ES-I3 (cell line): ENCODE results near the gene C10orf95.

Experiments used
- H3K36me3 ChIP-seq: 2 replicates; pipeline ENCODE4 v1.6.1; 2013; ENCODE audit warnings: mild to moderate bottlenecking, low read length, control low read depth, moderate library complexity; ENCODE audit not compliant: insufficient read depth
- H3K4me1 ChIP-seq: 2 replicates; pipeline ENCODE4 v1.6.1; 2013; ENCODE audit warnings: mild to moderate bottlenecking, control low read depth, low read length; ENCODE audit not compliant: insufficient read depth
- H3K9ac ChIP-seq: 2 replicates; pipeline ENCODE4 v1.6.1; 2013; ENCODE audit warnings: low read depth, mild to moderate bottlenecking, low read length, moderate library complexity
- H3K9me3 ChIP-seq: 2 replicates; pipeline ENCODE4 v1.6.1; 2013; ENCODE audit warnings: mild to moderate bottlenecking, low read length, moderate library complexity; ENCODE audit not compliant: control insufficient read depth, insufficient read depth

Gene C10orf95

DNA sequence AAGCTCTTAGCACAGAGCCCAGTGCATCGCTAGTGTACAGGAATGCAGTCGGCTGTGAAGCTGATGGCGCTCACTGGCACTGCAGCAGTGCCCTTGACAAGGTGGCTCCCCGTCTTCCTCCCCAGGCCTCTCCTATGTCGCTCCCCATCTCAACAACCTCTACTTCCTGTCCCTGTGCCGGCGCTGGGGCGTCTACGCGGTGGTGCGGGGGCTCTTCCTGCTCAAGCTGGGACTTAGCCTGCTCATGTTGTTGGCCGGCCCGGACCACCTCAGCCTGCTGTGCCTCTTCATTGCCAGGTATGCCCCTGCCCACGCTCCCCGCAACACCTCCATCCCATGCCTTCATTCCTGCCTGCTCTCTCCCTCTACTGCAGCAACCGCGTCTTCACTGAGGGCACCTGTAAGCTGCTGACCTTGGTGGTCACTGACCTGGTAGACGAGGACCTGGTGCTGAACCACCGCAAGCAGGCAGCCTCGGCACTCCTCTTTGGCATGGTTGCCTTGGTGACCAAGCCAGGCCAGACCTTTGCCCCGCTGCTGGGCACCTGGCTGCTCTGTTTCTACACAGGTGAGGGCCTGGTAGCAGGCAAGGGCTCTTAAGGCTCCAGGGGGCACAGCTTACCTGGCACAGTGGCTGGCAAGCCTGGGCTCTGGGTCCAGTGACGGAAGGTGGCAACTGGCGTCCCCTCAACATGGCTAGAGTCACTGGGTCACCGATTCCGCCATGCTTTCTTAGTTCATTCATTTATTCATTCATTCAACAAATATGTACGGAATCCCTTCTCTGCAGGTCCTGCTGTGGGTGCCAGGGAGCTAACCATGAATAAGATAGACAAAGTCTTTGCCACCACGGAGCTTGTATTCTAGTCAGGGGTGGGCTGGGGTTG is 22.3 kb upstream of the C10orf95 start:
- Histone ChIP-seq H3K9ac (no peak overlapping the region), H3K9me3 (no peaks in the 10 kb centered on the region), H3K4me1 (no peaks in the 10 kb centered on the region), H3K36me3 (no peaks in the 10 kb centered on the region)

DNA sequence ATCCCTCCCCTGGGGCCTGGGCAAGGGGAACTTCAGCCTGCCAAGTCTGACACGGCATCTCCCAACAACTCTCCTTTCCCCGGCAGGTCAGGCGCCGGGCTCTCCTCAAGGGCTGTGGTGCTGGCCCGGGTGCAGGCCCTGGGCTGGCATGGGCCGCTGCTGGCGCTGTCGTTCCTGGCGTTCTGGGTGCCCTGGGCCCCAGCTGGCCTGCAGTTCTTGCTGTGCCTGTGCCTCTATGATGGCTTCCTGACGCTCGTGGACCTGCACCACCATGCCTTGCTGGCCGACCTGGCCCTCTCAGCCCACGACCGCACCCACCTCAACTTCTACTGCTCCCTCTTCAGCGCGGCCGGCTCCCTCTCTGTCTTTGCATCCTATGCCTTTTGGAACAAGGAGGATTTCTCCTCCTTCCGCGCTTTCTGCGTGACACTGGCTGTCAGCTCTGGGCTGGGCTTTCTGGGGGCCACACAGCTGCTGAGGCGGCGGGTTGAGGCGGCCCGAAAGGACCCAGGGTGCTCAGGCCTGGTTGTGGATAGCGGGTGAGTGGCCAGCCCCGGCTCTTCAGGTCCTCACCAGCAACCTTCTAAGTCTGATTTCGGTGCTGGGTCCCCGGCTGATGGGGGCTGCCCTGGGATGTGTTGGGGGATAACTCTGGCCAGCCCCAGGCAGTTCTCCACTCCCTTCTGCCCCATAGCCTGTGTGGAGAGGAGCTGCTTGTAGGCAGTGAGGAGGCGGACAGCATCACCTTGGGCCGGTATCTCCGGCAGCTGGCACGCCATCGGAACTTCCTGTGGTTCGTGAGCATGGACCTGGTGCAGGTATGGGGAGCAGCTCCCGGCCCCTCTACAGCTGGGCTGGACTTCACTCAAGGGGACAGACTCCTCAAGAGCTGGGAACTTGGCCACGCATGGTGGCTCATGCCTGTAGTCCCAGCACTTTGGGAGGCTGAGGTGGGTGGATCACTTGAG is 19.5 kb upstream of the C10orf95 start:
- H3K9me3 ChIP-seq = no peaks in the 10 kb centered on the region
- no peaks in the 10 kb centered on the region for H3K36me3 ChIP-seq
- H3K9ac ChIP-seq = no peak overlapping the region
- no peaks in the 10 kb centered on the region; the same call in 1 of the 2 replicates for H3K4me1 ChIP-seq

DNA sequence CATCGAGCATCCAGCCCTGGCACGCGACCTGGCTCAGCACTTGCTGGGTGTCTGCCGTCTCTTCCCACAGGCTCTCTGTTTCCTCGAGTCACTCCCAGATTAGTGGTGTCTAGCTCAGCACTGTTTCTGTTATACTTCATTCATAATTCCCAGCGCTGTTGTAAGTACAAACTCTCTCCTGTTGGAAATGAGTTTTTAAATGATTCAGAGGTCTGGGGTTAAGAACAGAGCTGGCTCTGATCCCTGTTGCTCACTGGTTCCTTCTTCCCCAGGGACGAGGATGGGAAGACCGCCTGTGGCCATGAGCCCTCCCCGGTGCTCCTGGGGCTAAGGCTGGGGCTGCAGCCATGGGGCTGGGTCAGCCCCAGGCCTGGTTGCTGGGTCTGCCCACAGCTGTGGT is 17.3 kb upstream of the C10orf95 start:
- Histone ChIP-seq H3K9me3 (no peaks in the 10 kb centered on the region), H3K9ac (no peak overlapping the region), H3K4me1 (peaks cover 3% of the 10 kb centered on the region; the same call in 1 of the 2 replicates), H3K36me3 (no peaks in the 10 kb centered on the region)

DNA sequence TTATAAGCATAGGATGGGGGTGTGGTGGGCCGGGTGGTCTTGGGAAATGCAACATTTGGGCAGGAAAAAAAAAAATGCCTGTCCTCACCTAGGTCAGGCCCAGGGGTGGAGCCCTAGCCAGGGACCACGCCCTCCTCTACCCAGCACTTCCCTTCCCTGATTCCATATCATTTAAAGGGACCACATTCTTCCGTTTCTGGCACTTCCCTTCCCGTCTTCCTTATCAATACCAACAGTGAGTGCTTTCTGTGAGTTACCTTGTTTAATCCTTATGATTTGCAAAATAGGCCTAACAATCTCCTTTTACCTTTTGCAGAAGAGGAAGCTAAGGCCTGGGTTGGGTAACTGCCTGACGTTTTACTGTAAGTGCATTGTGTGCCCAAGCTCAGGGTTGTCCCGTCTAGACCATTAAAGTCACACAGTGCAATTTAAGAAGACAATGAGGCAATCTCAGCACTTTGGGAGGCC is 16.7 kb upstream of the C10orf95 start:
- Histone ChIP-seq H3K36me3 (no peaks in the 10 kb centered on the region), H3K4me1 (peaks cover 6% of the 10 kb centered on the region; the same call in 1 of the 2 replicates), H3K9me3 (no peaks in the 10 kb centered on the region), H3K9ac (no peak overlapping the region; the same call in 1 of the 2 replicates)

DNA sequence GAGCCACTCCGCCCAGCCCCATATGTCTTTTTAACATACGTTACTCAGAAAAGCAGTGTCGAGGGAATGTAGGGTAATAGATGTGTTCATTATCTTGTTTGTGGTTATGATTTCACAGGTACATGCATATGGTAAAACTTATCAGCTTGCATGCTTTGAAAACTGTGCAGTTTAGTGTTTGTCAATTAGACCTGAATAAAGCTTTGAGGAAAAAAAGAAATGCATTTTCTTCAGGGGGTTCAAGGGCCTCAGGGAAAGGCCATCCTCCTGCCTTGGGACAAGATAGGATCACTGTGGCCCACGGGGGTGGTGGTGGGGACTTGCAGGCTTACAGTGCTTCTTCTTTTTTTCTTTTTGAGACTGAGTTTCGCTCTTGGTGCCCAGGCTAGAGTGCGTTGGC is 16.0 kb upstream of the C10orf95 start:
- Histone ChIP-seq H3K9me3 (no peaks in the 10 kb centered on the region), H3K36me3 (no peaks in the 10 kb centered on the region), H3K4me1 (peaks cover 12% of the 10 kb centered on the region), H3K9ac (no peak overlapping the region)

DNA sequence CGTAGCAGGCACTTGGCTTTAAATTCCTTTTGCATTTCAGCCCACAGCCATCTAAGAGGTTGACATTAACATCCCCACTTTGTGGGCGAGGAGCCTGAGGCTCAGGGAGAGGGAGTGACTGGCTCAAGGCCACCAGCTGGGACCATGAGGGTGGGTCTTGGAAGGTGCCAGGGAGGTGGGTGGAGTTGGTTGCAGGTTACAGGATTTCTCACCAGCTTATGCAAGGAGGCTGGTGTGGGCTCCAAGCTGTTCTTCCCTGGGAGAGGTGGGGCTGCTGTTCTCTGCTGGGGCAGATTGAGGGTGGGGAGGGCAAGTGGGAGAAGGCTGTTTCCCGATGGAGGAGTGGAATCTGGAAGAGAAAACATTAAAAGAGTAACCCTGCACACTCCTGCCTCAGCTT is 14.1 kb upstream of the C10orf95 start:
- Histone ChIP-seq H3K9me3 (no peaks in the 10 kb centered on the region), H3K4me1 (peaks cover 22% of the 10 kb centered on the region), H3K9ac (no peak overlapping the region), H3K36me3 (no peaks in the 10 kb centered on the region)

DNA sequence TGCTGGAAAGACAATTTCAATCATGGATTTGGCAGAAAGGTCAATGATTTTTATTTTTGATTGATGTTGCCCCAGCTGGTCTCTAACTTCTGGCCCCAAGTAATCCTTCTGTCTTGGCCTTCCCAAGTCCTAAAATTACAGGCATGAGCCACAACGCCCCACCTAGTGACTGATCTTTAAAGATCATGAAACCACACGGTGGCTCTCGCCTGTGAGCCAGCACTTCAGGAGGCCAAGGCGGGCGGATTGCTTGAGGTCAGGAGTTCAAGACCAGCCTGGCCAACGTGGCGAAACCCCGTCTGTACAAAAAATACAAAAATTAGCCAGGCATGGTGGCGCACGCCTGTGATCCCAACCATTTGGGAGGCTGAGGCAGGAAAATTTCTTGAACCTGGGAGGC is 12.6 kb upstream of the C10orf95 start:
- Histone ChIP-seq H3K36me3 (no peaks in the 10 kb centered on the region), H3K9ac (peak overlapping the region; percentile 45; the same call in 1 of the 2 replicates), H3K4me1 (peaks cover 24% of the 10 kb centered on the region), H3K9me3 (no peaks in the 10 kb centered on the region)

DNA sequence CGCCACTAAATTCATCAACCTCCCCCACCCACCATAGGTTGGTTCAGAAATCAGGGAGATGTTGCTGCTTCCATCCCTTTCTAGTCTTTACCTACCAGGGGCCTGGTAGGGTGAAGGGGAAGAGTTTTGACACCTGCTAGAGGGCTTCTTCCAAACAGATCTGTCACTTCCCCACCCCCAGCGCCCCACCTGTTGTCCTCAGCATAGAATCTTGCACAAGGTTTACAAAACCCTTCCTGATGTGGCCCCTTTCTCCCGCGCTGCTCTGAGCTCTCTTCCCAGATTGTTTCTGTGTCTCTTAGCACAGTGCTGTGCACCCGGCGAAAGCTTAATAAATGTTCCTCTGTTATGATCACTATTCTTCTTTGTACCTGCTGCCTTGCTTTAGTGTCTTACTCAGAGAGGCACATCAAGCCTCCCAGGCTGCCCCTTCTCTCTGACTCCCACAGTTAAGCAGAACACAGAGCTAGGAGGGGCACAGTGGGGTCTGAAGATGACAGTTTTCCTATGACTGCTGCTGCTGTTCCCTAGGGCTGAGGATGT is 11.2 kb upstream of the C10orf95 start:
- peak overlapping the region; percentile 45; the same call in 1 of the 2 replicates for H3K9ac ChIP-seq
- H3K9me3 ChIP-seq = no peaks in the 10 kb centered on the region
- peaks cover 24% of the 10 kb centered on the region for H3K4me1 ChIP-seq
- no peaks in the 10 kb centered on the region for H3K36me3 ChIP-seq

DNA sequence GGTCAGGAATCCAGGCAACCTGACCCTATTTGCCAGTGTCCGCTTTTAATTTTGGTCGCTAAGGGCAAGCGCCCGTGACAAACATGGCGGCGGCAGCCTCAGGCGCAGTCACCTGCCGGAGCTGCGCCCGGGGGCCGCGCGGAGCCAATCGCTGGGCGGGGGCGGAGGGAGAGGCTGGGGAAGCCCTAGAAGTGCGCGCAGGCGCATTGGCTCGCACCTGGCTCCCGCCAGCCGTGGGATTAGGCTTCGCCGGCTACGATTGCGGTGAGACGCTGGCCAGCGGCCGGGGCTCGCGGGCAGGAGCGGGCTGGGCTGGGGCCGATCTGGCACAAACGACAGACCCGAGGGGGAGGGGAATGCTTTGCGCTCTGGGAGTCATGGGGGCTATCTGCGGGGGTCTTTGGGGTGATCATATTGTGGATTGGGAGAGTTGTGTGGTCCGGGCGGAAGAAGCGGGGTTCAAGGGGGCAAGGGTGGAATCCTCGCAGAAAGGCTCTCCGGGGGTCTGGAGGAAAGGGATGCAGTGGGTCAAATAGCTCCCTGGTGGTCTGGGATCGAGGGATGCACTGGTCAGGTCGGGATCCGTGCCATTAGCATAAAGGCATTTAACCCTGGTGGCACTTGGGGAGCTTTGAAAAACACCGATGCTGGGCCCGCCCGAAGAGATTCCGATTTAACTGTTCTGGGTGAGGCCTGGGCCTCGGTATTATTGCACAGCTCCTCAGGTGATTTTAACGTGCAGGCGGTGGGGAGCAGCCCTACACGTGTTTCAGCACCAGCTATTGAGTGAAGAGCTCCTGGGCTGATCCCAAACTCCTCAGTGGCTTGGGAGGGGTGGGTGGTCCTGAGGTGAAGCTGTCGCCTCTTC is 10.1 kb upstream of the C10orf95 start:
- Histone ChIP-seq H3K9me3 (no peaks in the 10 kb centered on the region), H3K36me3 (no peaks in the 10 kb centered on the region; the same call in 1 of the 2 replicates), H3K4me1 (peaks cover 27% of the 10 kb centered on the region), H3K9ac (peak overlapping the region; percentile 58)

DNA sequence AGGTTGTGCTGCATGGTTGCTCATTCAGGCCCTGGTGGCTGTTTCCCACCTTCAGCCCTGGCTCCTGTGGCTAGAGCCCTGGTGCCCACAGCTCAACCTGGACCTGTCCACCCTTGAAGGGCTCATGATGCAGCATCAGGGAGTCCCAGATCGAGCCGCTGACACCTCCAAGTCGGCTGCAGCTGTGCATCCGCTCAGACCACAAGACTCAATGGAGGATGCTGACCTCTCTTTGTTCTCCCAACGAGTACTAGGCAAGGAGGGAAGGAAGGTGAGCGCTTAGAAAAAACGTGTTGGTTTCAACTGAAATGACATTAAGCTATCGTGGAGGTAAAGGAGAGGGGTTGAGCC is 9.5 kb upstream of the C10orf95 start:
- H3K9ac ChIP-seq = peak overlapping the region; percentile 35; the same call in 1 of the 2 replicates
- H3K36me3 ChIP-seq = no peaks in the 10 kb centered on the region; the same call in 1 of the 2 replicates
- peaks cover 32% of the 10 kb centered on the region for H3K4me1 ChIP-seq

DNA sequence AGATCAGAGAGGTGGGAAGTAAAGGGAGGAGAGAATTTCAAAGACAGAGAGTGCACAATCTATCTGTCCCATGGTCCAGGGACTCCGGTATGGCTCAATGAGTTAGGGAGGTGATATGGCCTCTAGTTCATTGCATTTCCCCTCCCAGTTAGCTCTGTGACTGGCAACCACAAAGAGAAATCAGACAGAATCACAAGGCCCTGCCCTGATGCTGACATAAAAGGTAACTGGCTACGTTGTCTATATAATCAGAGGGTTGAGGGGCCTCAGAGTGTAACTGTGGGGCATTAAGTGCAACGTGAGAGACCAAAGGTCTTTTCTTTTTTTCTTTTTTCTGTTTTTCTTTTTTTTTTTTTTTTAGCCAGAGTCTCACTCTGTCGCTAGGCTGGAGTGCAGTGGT is 7.3 kb upstream of the C10orf95 start:
- Histone ChIP-seq H3K36me3 (no peaks in the 10 kb centered on the region; the same call in 1 of the 2 replicates), H3K9me3 (no peaks in the 10 kb centered on the region), H3K4me1 (peaks cover 38% of the 10 kb centered on the region), H3K9ac (no peak overlapping the region)

More for the DNA sequence above, 9.5 kb upstream of the C10orf95 start:
- no peaks in the 10 kb centered on the region for H3K9me3 ChIP-seq

DNA sequence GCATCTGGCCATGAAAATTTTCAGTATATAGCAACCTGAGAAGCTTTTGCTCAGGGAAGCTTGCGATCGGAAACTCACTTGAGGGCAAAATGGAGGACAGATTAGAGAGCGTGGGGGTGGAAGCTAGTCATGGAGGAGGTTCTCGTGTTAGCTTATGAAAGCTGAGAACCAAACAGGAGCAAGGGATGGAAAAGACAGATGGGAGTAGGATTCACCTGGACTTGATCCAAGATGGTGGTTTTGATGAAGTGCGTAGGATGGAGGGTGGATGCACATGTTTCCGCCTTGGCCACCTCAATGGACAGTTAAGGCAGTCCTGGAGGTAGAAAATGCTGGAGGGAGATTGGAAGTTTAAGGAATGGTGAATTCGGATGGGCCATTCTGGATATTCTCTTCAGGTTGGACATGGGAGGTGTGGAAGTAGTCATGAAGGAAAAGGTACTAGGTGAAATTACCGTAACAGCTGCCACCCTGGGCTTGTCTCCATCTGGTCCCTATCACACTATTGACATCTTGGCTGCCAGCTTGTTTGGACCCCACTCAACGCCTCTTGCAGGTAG is 6.3 kb upstream of the C10orf95 start:
- Histone ChIP-seq H3K4me1 (peaks cover 36% of the 10 kb centered on the region), H3K36me3 (no peaks in the 10 kb centered on the region; the same call in 1 of the 2 replicates), H3K9me3 (no peaks in the 10 kb centered on the region; the same call in 1 of the 2 replicates), H3K9ac (no peak overlapping the region)

DNA sequence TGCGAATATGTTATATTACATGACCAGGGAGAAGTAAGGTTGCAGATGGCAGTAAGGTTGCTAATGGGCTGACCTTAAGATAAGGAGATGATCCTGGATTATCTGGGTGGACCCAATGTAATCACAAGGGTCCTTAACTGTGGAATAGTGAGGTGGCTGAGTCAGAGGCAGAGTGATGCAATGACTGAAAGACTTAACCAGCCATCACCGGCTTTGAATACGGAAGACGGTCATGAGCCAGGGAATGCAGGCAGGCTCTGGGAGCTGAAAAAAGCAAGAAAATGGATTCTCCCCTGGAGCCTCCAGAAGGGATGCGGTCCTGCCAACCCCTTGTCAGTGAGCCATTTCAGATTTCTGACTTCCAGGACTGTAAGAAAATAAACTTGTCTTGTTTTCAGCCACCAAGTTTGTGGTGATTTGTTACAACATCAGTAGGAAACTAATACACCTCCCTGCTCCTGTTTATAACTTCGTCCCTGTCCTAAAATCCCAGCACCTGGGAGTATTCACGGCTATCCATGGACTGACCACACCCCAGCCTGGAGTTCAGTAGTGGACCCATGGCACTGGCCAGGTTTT is 4.6 kb upstream of the C10orf95 start:
- Histone ChIP-seq H3K4me1 (peaks cover 34% of the 10 kb centered on the region), H3K9me3 (no peaks in the 10 kb centered on the region; the same call in 1 of the 2 replicates), H3K36me3 (no peaks in the 10 kb centered on the region; the same call in 1 of the 2 replicates), H3K9ac (no peak overlapping the region)
